SU-DHL-6 (cell line): ENCODE measurements around the gene MAP2.

ENCODE experiments used
- EZH2phosphoT487 ChIP-seq: fragments of 200-600 bp; sonication (generic), shearing (Covaris generic); conservative IDR thresholded peaks from 2 replicates; pipeline ENCODE4 v1.6.1; 2018; ENCODE audit warnings: mild to moderate bottlenecking, antibody characterized with exemption, low read length, moderate library complexity, mixed read lengths
- TF ChIP-seq, protein P1 (sequence below): fragments of 200-600 bp; sonication (generic); IDR thresholded peaks from one replicate; pipeline ENCODE4 v1.5.1; 2017; ENCODE audit warnings: antibody characterized with exemption, mild to moderate bottlenecking, low read length, moderate library complexity; ENCODE audit not compliant: insufficient read depth, poor library complexity, severe bottlenecking

DNA sequence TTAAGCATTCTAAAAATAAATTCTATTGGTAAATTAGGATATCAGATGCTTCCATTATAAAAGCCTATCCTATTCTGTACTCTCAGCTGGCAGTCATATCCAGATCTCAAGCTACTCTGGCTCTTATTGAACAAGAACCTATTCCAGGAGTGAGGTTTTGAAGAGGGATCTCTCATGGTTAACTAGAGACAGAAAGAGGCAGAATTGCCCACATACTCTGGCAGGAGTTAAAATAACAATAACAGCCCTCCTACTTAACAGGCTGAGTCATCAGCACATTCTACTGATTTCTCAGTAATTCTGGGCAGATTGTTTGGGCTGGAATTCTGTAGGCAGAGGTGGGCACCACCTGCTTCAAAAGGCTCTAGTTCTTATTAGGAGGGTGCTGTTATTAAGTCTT is 205.8 kb downstream of the MAP2 start:
- TF ChIP-seq, protein P1, sequence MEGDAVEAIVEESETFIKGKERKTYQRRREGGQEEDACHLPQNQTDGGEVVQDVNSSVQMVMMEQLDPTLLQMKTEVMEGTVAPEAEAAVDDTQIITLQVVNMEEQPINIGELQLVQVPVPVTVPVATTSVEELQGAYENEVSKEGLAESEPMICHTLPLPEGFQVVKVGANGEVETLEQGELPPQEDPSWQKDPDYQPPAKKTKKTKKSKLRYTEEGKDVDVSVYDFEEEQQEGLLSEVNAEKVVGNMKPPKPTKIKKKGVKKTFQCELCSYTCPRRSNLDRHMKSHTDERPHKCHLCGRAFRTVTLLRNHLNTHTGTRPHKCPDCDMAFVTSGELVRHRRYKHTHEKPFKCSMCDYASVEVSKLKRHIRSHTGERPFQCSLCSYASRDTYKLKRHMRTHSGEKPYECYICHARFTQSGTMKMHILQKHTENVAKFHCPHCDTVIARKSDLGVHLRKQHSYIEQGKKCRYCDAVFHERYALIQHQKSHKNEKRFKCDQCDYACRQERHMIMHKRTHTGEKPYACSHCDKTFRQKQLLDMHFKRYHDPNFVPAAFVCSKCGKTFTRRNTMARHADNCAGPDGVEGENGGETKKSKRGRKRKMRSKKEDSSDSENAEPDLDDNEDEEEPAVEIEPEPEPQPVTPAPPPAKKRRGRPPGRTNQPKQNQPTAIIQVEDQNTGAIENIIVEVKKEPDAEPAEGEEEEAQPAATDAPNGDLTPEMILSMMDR = no peak
- no peak for TF ChIP-seq EZH2phosphoT487
